BLaER1 (cell line): ENCODE data around the gene COL1A1.

Source experiments
- H3K27ac ChIP-seq: shearing (Covaris generic); formaldehyde crosslinking; 2 replicates; pipeline ENCODE4 v1.8.1; 2022
- H3K27me3 ChIP-seq: shearing (Covaris generic); formaldehyde crosslinking; 2 replicates; pipeline ENCODE4 v1.8.1; 2022
- H3K36me3 ChIP-seq: shearing (Covaris generic); formaldehyde crosslinking; 2 replicates; pipeline ENCODE4 v1.8.1; 2022
- H3K4me1 ChIP-seq: shearing (Covaris generic); formaldehyde crosslinking; 2 replicates; pipeline ENCODE4 v1.8.1; 2022
- H3K4me2 ChIP-seq: shearing (Covaris generic); formaldehyde crosslinking; 2 replicates; pipeline ENCODE4 v1.8.1; 2022
- H3K4me3 ChIP-seq: shearing (Covaris generic); formaldehyde crosslinking; 2 replicates; pipeline ENCODE4 v1.8.1; 2022
- H3K9ac ChIP-seq: shearing (Covaris generic); formaldehyde crosslinking; 2 replicates; pipeline ENCODE4 v1.8.1; 2022
- H3K9me3 ChIP-seq: shearing (Covaris generic); formaldehyde crosslinking; 2 replicates; pipeline ENCODE4 v1.8.1; 2022
- H4K20me1 ChIP-seq: shearing (Covaris generic); formaldehyde crosslinking; 2 replicates; pipeline ENCODE4 v1.8.1; 2022
- Cebpa-rat ChIP-seq: shearing (Covaris generic); IDR thresholded peaks from 2 replicates; pipeline ENCODE4 v1.8.1; 2022

The COL1A1 gene

GRCh38 chr17:50222922-50223321 is 21.5 kb upstream of the COL1A1 start:
- Histone ChIP-seq H3K4me3 (no peak overlapping the region), H3K4me1 (peaks cover 29% of the 10 kb centered on the region), H3K9ac (no peak overlapping the region), H3K36me3 (no peaks in the 10 kb centered on the region), H3K27ac (no peak overlapping the region), H3K4me2 (no peak overlapping the region), H3K9me3 (peaks cover 37% of the 10 kb centered on the region), H4K20me1 (no peaks in the 10 kb centered on the region), H3K27me3 (no peaks in the 10 kb centered on the region)
- no peak for TF ChIP-seq Cebpa-rat

- Histone ChIP-seq H3K9me3 (peaks cover 27% of the 10 kb centered on the region), H3K4me1 (peaks cover 29% of the 10 kb centered on the region), H3K27me3 (no peaks in the 10 kb centered on the region), H3K36me3 (no peaks in the 10 kb centered on the region), H3K4me2 (peak overlapping the region; percentile 97), H3K4me3 (no peak overlapping the region), H3K27ac (no peak overlapping the region), H4K20me1 (no peaks in the 10 kb centered on the region), H3K9ac (peak overlapping the region; percentile 61; the same call in 1 of the 2 replicates)
- TF ChIP-seq Cebpa-rat, result no peak
Observed at GRCh38 chr17:50221864-50222545, 20.6 kb upstream of the COL1A1 start.

GRCh38 chr17:50221266-50221863 is 19.9 kb upstream of the COL1A1 start:
- Histone ChIP-seq H3K27ac (peak overlapping the region; percentile 77), H3K27me3 (no peaks in the 10 kb centered on the region), H3K9ac (peak overlapping the region; percentile 61), H3K9me3 (peaks cover 21% of the 10 kb centered on the region), H4K20me1 (no peaks in the 10 kb centered on the region), H3K4me2 (peak overlapping the region; percentile 97), H3K4me3 (peak overlapping the region; percentile 58), H3K36me3 (no peaks in the 10 kb centered on the region), H3K4me1 (peaks cover 29% of the 10 kb centered on the region)
- TF ChIP-seq Cebpa-rat, result no peak

- Histone ChIP-seq H3K27me3 (no peaks in the 10 kb centered on the region), H3K36me3 (no peaks in the 10 kb centered on the region), H3K27ac (peak overlapping the region; percentile 77), H4K20me1 (no peaks in the 10 kb centered on the region), H3K9me3 (peaks cover 17% of the 10 kb centered on the region), H3K9ac (peak overlapping the region; percentile 61), H3K4me1 (peaks cover 29% of the 10 kb centered on the region), H3K4me2 (peak overlapping the region; percentile 97), H3K4me3 (peak overlapping the region; percentile 58)
- TF ChIP-seq Cebpa-rat, result no peak
Observed at GRCh38 chr17:50220811-50221210, 19.4 kb upstream of the COL1A1 start.

- Histone ChIP-seq H3K4me3 (no peak overlapping the region), H3K4me1 (peaks cover 29% of the 10 kb centered on the region), H3K27ac (no peak overlapping the region)
Observed at GRCh38 chr17:50219939-50220465, 18.6 kb upstream of the COL1A1 start.

GRCh38 chr17:50219342-50219741 is 17.9 kb upstream of the COL1A1 start:
- Histone ChIP-seq H3K4me1 (peaks cover 29% of the 10 kb centered on the region), H3K27me3 (no peaks in the 10 kb centered on the region; the same call in 1 of the 2 replicates), H3K36me3 (no peaks in the 10 kb centered on the region), H3K9ac (no peak overlapping the region), H4K20me1 (no peaks in the 10 kb centered on the region), H3K4me3 (no peak overlapping the region), H3K27ac (no peak overlapping the region), H3K9me3 (peaks cover 2% of the 10 kb centered on the region; the same call in 1 of the 2 replicates), H3K4me2 (no peak overlapping the region)
- no peak for TF ChIP-seq Cebpa-rat

More at GRCh38 chr17:50219939-50220465, 18.6 kb upstream of the COL1A1 start:
- TF ChIP-seq Cebpa-rat, result no peak
- Histone ChIP-seq H3K9me3 (peaks cover 9% of the 10 kb centered on the region), H3K36me3 (no peaks in the 10 kb centered on the region), H3K4me2 (peak overlapping the region; percentile 97), H4K20me1 (no peaks in the 10 kb centered on the region), H3K27me3 (no peaks in the 10 kb centered on the region), H3K9ac (no peak overlapping the region)

- Histone ChIP-seq H3K27me3 (no peaks in the 10 kb centered on the region; the same call in 1 of the 2 replicates), H3K9ac (no peak overlapping the region), H3K4me1 (peaks cover 29% of the 10 kb centered on the region), H3K4me3 (no peak overlapping the region), H3K9me3 (no peaks in the 10 kb centered on the region), H3K27ac (no peak overlapping the region), H3K36me3 (no peaks in the 10 kb centered on the region), H4K20me1 (no peaks in the 10 kb centered on the region), H3K4me2 (no peak overlapping the region)
- no peak for TF ChIP-seq Cebpa-rat
Observed at GRCh38 chr17:50218771-50219315, 17.4 kb upstream of the COL1A1 start.

GRCh38 chr17:50218071-50218759 is 16.8 kb upstream of the COL1A1 start:
- no peak for TF ChIP-seq Cebpa-rat
- no peaks in the 10 kb centered on the region; the same call in 1 of the 2 replicates for H3K27me3 ChIP-seq
- no peak overlapping the region for H3K4me3 ChIP-seq
- H3K4me1 ChIP-seq, result peaks cover 35% of the 10 kb centered on the region
- H3K27ac ChIP-seq, result no peak overlapping the region
- H4K20me1 ChIP-seq, result no peaks in the 10 kb centered on the region
- no peaks in the 10 kb centered on the region for H3K9me3 ChIP-seq
- no peak overlapping the region for H3K9ac ChIP-seq
- H3K4me2 ChIP-seq, result no peak overlapping the region
- no peaks in the 10 kb centered on the region for H3K36me3 ChIP-seq

- Histone ChIP-seq H3K4me3 (no peak overlapping the region), H3K27ac (no peak overlapping the region), H4K20me1 (no peaks in the 10 kb centered on the region), H3K27me3 (no peaks in the 10 kb centered on the region; the same call in 1 of the 2 replicates), H3K9me3 (no peaks in the 10 kb centered on the region), H3K9ac (no peak overlapping the region), H3K36me3 (no peaks in the 10 kb centered on the region), H3K4me2 (no peak overlapping the region), H3K4me1 (peaks cover 41% of the 10 kb centered on the region)
- TF ChIP-seq Cebpa-rat, result no peak
Observed at GRCh38 chr17:50217591-50217990, 16.2 kb upstream of the COL1A1 start.
